ENCODE results near the gene SENP1.

Gene SENP1

DNA sequence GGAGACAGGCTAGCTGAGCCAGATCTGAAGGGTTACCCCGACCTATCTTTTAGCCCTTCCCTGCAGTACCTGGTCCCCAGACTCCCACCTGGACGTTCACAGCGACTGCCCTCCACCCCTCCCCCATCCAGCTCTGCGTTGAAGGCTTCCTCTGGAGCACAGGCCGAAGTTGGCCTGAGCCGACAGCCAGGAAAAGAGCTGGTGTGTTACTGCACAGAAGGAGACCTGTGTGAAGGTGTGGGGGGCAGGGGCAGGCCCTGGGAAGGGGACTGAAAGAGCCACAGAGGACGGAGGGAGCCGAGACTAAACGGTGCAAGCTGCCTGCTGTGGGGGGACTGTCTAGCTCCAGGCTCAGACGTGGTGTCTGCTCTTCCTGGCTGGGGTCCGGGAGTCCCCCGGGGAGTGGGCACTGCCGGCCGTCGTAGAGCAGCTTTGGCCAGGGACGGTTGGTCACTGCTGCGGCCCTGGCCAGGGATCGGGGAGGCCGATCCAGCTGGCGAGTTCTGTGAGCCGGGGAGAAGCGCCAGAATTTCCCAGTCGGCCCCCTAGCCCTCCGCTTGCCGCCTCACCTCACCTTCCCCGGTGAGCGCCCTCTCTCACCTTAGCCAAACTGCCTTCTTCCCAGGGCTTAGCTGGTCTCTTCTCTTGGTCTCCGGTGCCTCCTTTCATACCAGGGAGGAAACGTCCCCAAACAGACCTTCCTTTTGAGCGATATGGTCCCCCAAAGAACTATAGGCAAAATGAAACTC lies 100.7 kb downstream of the SENP1 start:
- H3K27ac ChIP-seq = no peak overlapping the region; the same call in 1 of the 2 replicates

DNA sequence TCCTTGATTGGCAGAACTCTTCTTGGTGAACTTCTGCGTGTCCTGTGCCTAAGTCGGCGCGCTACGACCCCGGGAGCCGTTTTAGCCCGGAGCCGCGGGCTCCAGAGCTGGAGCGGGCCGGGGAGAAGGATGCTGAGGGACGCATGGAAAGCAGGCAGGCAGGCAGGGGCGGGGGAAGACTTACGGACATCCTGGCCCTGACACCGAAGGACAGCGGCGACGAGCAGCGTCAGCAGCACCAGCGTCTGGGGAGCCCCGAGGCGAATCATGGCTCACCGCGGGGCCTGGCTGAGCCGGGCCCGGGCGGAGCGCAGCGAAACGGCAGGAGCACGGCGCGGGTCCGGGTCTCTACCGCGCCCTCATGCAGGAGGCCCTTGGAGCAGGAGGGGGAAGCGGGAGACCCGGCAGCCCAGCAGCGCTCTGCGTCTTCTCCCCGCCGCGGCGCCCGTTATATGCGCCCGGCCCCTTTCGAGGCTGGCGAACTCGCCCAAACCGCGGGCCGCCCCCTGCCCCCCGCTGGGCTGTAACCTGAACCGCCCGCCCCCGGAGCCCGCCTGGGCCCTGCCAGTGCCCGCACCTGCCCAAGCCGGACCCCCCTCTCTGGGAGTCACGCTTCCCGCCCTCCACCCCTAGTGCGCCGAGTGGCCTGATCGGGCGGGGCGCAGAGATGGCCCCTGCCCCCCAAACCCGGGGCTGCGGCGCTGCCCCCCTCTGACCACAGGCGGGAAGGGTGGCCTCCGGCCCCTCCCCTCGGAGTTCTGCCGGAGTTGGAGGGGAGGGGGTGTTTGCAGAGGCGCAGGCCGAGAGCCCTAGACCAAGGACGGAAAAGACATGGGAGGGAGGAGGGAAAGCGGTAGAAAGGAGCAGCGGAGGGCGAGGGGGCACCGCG lies 101.6 kb downstream of the SENP1 start, which contains the start of gene COL2A1:
COL2A1 (minus strand) TSS at position 424 of the 889 bp plus-strand sequence; CDS start at position 269, 155 bp downstream.
- TF ChIP-seq, protein P1, sequence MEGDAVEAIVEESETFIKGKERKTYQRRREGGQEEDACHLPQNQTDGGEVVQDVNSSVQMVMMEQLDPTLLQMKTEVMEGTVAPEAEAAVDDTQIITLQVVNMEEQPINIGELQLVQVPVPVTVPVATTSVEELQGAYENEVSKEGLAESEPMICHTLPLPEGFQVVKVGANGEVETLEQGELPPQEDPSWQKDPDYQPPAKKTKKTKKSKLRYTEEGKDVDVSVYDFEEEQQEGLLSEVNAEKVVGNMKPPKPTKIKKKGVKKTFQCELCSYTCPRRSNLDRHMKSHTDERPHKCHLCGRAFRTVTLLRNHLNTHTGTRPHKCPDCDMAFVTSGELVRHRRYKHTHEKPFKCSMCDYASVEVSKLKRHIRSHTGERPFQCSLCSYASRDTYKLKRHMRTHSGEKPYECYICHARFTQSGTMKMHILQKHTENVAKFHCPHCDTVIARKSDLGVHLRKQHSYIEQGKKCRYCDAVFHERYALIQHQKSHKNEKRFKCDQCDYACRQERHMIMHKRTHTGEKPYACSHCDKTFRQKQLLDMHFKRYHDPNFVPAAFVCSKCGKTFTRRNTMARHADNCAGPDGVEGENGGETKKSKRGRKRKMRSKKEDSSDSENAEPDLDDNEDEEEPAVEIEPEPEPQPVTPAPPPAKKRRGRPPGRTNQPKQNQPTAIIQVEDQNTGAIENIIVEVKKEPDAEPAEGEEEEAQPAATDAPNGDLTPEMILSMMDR (conservative IDR thresholded peaks at IDR 0.05) = no peak
- peak within 1 kb of the TSS; percentile 14; the same call in 1 of the 2 replicates for H3K27ac ChIP-seq

More for the DNA sequence above, 100.7 kb downstream of the SENP1 start:
- TF ChIP-seq, protein P1 (conservative IDR thresholded peaks at IDR 0.05) = no peak

DNA sequence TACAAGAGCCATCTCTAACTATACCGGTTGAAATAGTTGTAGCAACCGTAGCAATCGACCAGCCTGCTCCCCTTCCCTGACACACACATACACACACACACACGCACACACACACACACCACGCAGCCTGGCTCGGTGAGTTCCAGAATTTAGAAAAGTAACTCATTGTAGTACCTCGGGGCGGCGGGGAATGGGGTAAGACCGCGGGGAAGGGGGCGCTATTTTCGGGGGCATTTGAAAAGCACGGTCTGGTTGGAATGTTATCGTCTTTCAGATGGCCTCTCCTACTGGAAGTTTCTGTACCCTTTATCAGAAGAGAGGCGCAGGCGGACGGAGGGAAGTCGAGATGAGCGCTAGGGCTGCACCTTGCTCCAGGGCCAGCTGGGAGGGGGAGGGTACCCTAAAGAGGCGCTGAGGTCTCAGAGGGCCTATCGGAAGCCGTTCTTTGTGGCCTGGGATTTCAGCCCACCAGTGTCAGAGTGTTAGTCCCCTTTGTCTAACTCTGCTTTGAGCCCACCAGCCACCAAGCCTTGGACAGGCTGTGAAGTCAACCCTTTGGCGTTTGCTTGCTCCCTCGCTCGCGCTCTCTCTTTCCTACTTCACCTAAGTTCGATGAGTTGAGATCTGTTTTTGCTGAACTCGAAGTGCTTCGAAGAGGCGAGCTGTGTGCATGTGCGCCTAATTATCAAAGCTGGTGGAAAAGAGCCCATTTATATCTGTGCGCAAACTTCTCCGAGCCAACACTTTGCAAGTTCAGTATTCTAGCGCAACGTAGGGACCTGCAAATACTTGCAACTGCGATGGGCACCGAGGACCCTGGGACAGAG lies 102.4 kb downstream of the SENP1 start:
- TF ChIP-seq, protein P1 (conservative IDR thresholded peaks at IDR 0.05) = no peak

DNA sequence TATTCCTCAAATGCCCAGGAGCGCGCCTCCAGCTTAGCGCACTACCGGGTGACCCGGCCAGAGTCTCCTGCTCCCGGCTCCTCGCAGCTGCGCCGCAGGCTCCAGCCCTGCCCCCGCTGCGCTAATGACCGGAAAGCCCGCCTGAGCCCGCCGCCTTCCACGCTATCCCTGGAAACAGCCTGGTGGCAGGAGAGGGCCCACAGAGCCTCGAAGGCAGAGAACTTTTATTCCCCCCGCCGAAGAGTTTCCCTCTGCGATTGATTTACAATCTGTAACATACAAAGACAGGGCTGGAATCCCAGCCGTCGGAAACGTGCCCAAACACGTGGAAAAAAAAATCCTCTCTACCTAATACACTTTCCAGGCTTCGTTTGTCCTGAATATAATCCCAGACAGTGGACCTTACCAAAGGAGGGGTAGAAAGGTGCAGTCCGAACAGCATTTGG lies 103.1 kb downstream of the SENP1 start:
- peak overlapping the region; percentile 48 for H3K27ac ChIP-seq
- TF ChIP-seq, protein P1 (conservative IDR thresholded peaks at IDR 0.05) = no peak

More for the DNA sequence above, 102.4 kb downstream of the SENP1 start:
- H3K27ac ChIP-seq = 0 out of 2 replicates have a peak overlapping the region, but pooled peaks have one; percentile 48

DNA sequence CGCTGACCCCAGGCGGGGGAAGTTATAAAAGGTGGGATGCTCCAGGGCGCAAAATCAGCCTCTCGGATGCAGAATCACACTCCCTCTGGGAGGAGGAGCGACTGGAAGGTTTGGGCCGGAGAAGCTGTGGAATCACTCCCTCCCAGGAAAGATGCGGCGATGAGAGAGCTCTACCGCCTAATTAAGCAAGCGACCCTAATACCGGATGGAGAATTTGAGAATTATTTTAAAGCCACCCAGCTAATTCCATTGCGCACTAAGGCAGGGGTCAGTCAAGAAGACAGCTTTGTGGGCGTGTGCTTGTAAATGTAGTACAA lies 103.5 kb downstream of the SENP1 start:
- H3K27ac ChIP-seq = peak overlapping the region; percentile 48
- TF ChIP-seq, protein P1 (conservative IDR thresholded peaks at IDR 0.05) = no peak

DNA sequence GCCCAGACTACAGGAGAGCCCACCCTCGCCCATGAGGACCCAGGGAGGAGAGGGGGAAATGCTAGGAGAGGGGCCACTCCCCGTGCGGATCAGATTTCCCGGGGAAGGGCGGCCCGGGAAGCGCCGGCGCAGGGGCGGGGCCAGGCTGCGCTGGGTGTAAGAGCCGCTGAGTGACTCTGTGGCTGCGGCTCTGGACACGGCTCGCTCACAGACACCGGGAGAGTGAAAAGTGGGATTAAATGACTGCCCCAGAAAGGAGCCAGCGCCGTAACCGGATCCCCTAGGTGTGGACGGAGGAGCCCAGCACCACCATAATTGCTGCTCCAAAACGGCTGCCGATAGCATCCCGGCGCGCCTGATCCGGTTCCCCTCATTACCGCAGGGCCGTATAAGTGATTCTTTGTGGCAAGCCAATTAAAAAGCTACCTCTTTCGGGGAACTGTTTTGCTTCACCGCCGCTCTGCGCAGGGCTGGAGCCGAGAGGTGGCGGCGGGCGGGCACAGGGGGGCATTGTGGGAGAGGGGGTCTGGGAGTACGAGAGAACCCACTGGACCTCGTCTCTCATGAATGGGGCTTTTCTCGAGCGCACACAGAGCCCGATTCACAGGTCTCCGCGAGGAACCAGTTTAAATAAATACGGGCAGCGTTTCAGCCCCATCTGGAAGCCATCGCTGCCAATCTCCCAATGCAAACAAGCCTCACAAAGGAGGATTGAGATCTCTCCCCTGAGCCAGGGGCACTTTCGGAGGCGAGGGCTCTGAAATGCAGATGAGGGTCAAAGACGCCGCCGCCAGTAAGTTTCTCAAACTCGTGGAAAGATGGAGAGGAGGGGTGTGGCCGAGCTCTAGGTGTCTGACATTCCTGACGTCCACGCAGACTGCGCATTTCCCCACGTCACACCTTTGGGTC lies 104.1 kb downstream of the SENP1 start:
- peak overlapping the region; percentile 48 for H3K27ac ChIP-seq

More for the DNA sequence above, 104.1 kb downstream of the SENP1 start:
- TF ChIP-seq, protein P1 (conservative IDR thresholded peaks at IDR 0.05) = no peak

Measured in VCaP (cell line).